Measurements from ENCODE around the gene MYH10.
"Not testable (repeated sequence)": the region's sequence is repeated elsewhere in the genome, so short reads cannot be mapped to it uniquely, and the experiment has no call there.

MYH10 gene

GRCh38 chr17:8630227-8630801 is at the start of gene MYH10:
TSS of gene MYH10 (minus strand) at chr17:8630725. CDS start at chr17:8623246, 7,479 bp downstream.
- DNase-seq, result no peak

- no peak for DNase-seq
Observed at GRCh38 chr17:8679126-8679525, 48.6 kb upstream of the MYH10 start.

GRCh38 chr17:8675306-8675705 is 44.8 kb upstream of the MYH10 start:
- DNase-seq, result no peak

GRCh38 chr17:8674344-8675305 is 44.1 kb upstream of the MYH10 start:
- no peak for DNase-seq

GRCh38 chr17:8673612-8674011 is 43.1 kb upstream of the MYH10 start:
- no peak for DNase-seq

- DNase-seq, result no peak
Observed at GRCh38 chr17:8672326-8672725, 41.8 kb upstream of the MYH10 start.

GRCh38 chr17:8670421-8670820 is 39.9 kb upstream of the MYH10 start:
- DNase-seq, result no peak

GRCh38 chr17:8668176-8668740 is 37.7 kb upstream of the MYH10 start:
- no peak for DNase-seq

GRCh38 chr17:8667421-8667820 is 36.9 kb upstream of the MYH10 start:
- DNase-seq, result no peak

- DNase-seq, result no peak
Observed at GRCh38 chr17:8665684-8666083, 35.2 kb upstream of the MYH10 start.

GRCh38 chr17:8664456-8665126 is 34.1 kb upstream of the MYH10 start:
- DNase-seq, result no peak

- no peak for DNase-seq
Observed at GRCh38 chr17:8662973-8663372, 32.4 kb upstream of the MYH10 start.

- no peak for DNase-seq
Observed at GRCh38 chr17:8662076-8662831, 31.7 kb upstream of the MYH10 start.

- not testable (repeated sequence) for DNase-seq
Observed at GRCh38 chr17:8660709-8661108, 30.2 kb upstream of the MYH10 start.

GRCh38 chr17:8659758-8660410 is 29.4 kb upstream of the MYH10 start:
- DNase-seq, result no peak

- no peak for DNase-seq
Observed at GRCh38 chr17:8658810-8659209, 28.3 kb upstream of the MYH10 start.

- no peak for DNase-seq
Observed at GRCh38 chr17:8656693-8657092, 26.2 kb upstream of the MYH10 start.

GRCh38 chr17:8654822-8655221 is 24.3 kb upstream of the MYH10 start:
- DNase-seq, result no peak

GRCh38 chr17:8651013-8651412 is 20.5 kb upstream of the MYH10 start:
- no peak for DNase-seq

GRCh38 chr17:8650119-8650499 is 19.6 kb upstream of the MYH10 start:
- no peak for DNase-seq

- DNase-seq, result no peak
Observed at GRCh38 chr17:8649157-8650118, 18.9 kb upstream of the MYH10 start.
